ENCODE measurements around the gene CHD9NB. TPM values are rescaled to one million over a fixed set of nuclear protein-coding genes. Genes with fewer than 3 reads are reported as not detected.

Gene CHD9NB
- 2.2 TPM for total RNA-seq

GRCh38 chr16:53052519-53053501 is at the start of gene CHD9NB:
TSS of gene CHD9NB (minus strand) at chr16:53052897. CDS start at chr16:53044158, 8,739 bp downstream.
- peak; percentile 78 for DNase-seq (ENCODE audit: low spot score)

- no peak for DNase-seq (ENCODE audit: low spot score)
Observed at GRCh38 chr16:53100889-53101288, 48.2 kb upstream of the CHD9NB start.

GRCh38 chr16:53100131-53100748 is 47.5 kb upstream of the CHD9NB start:
- DNase-seq (ENCODE audit: low spot score) = no peak

- peak; percentile 93 for DNase-seq (ENCODE audit: low spot score)
Observed at GRCh38 chr16:53099318-53100130, 46.8 kb upstream of the CHD9NB start.

DNA sequence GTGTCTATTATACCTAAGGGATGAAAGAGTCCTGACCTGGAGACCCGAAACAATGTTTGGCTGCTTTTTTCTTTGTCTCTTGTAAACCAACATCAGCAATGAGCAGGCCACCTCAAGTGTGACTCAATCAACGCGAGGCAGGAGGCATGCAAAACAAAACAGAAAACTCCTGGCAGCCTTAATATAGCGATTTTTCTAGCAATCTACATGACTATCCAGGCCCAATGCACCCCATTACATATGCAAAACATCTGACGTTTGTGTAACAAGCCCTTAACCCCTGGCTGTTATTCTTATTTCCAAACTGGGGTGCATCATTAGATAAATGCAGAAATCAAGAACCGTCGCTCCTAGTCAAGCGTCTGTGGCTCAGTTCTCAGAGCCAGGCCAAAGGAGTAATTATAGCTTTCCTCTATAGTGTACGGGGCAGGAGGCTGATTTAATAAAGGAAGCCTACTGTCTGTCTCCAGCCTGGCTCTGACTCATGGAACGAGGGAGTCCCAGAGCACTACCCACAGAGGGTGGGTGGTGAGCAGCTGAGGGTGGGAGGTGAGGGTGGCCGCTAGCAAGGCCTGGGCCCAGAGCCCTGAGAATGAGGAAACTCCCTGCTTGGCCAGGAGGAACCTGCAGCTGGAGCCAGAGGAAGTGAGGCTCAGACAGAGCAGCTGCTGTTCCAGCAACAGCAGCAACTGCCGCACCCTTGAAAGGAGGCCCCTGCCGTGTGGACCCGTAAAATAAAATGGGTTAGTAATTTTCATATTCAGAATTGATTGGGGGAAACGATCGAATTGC is 46.0 kb upstream of the CHD9NB start:
- peak; percentile 87 for DNase-seq (ENCODE audit: low spot score)

- DNase-seq (ENCODE audit: low spot score) = no peak
Observed at GRCh38 chr16:53097190-53097589, 44.5 kb upstream of the CHD9NB start.

- DNase-seq (ENCODE audit: low spot score) = peak; percentile 77
Observed at GRCh38 chr16:53094013-53094630, 41.4 kb upstream of the CHD9NB start.

GRCh38 chr16:53093162-53093744 is 40.6 kb upstream of the CHD9NB start:
- DNase-seq (ENCODE audit: low spot score) = no peak

DNA sequence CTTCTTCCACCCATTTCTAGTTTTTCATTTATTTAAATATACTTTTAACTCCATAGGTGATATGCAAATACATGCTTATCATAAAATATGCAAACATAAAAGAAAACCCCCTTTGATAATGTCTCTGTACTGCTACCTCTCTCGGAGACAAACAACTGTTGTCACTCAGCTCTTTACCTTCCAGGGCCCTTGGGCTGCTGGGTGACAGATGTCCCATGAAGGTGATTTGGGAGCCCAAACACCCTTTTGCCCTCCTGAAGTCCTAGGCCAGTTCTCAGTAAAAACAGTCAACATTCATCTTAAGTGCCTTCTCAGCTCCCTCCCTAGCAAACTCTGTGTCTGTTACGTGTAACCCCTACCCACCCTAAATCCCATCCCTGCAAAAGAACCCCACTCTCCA is 39.6 kb upstream of the CHD9NB start:
- no peak for DNase-seq (ENCODE audit: low spot score)

DNA sequence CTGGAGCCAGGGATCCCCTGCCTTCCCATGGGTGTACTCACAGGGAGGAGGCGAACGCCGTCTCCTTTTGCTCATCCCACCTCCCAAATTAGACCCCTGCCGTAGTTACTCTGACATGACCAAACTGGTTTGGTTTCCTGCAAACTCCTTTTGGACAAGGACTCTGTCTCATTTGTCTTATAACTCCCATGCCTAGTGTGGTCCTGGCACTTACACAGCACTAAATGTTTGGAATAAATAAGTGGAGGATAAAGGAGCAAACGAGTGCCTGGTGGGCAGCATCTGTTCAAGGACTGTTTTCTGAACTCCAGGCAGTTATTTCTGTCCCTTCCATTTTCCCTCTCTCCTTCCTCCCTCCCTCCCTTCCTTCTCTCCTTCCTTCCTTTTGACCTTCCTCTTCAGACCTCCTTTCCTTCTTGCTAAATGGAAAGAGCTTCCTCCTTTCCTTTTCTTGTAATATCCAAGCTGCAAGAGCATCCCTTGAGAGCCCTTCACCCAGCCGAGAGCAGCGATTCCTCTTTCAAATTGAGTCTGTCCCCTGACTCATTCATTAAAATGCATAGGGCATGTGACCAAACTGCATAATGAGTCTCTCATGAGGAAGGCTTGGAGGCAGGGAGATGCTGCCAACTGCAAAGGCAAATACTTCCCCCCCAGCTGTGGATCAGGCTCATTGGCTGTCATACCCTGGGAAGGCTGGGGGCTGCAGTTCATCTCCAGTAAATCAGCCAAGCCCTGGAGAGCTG is 38.9 kb upstream of the CHD9NB start:
- peak; percentile 53 for DNase-seq (ENCODE audit: low spot score)

DNA sequence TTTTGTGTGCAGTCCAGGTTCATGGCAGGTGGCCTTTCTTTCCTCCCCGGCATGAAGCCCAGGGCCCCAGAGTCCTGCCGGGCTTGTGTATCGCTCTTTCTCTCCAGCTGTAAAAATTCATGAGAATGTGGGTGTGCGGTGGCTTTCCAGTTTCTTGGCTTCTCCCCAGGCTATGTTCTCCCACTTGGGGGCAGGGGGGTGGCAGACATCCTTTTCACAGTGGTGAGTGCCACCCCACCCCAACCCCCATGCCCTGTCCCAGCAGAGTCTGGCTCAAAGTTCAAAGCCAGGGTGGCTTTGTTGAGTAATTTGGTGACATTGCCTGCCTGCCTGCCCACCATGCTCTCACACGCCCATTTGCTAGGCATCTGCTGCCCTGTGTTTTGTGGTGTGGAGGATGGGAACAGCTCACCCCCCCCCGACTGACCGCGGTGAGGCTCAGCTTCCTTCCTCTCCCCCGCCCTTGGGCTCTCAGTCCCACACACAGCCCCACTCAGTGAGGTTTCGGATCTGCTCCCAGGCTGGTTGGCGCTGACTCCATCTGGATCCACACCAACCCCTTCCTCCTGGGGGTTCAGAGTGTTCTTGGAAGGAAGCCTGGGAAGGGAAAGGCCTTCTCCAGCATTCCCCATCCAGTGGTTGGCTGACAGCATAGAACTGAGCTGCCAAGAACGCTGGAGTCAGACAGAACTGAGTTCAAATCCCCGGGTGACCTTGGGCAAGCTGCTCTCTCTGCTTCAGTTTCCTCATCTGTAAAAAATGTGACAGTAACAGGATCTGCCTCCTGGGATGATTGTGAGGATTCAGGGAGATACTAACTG is 38.1 kb upstream of the CHD9NB start:
- DNase-seq (ENCODE audit: low spot score) = peak; percentile 94

- no peak for DNase-seq (ENCODE audit: low spot score)
Observed at GRCh38 chr16:53090286-53090590, 37.5 kb upstream of the CHD9NB start.

DNA sequence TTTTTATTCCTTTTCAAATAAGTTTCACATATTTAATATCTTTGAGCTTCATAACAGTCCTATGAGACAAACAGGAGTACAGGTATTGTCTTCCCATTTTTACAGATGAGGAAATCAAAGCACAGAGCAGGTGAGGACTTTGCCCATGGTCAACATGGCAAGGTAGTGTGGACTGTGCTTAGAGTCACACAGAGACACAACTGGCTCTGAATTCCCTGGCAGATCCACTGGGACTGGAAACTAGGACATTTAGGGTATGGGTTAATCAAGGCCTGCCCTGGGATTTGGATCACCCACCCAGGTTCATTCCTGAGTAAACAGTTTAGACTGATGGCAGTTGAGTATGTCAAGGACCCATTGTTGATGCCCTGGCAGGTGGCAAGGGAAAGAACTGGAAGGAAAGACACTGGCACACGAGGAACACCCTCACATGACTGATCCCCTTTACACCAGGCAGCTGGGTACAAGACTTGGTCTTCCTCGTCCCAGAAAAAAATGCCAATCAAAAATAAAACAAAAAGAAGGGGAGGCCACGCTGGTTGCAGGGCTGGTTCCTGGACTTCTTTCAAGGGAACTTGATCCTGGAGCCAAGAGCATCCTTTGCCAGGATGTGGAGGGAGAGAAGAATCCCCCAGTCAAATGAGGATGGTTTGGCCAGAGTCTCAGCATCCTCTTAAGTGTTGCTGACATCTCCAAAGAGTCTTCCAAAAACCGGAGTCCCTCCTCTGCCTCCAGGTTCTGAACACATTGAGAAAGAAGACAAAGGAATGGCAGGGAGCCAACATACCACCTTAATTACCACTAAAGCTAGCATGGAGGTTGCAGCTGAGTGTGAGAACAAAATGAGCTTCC is 37.0 kb upstream of the CHD9NB start:
- DNase-seq (ENCODE audit: low spot score) = no peak

DNA sequence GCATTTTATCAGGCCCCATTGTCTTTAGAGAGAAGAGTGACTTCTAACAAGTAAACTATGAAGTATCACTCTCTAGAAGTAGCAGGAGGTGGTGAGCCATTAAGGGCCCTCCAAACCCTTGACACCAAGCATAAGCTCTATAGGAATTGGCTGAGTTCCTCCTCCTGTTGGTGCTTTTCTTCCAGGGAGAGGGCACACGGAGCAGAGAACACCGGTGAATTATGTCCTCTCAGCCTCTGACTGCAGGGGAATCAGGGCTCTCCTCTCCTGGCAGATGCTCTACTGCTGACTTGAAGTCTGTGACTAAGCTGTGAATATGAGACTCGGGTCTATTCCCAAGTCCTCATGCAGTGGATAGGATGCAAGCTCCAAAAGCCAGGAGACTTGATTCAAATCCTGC is 34.4 kb upstream of the CHD9NB start:
- no peak for DNase-seq (ENCODE audit: low spot score)

- DNase-seq (ENCODE audit: low spot score) = no peak
Observed at GRCh38 chr16:53085931-53086421, 33.3 kb upstream of the CHD9NB start.

GRCh38 chr16:53085369-53085843 is 32.7 kb upstream of the CHD9NB start:
- DNase-seq (ENCODE audit: low spot score) = no peak

DNA sequence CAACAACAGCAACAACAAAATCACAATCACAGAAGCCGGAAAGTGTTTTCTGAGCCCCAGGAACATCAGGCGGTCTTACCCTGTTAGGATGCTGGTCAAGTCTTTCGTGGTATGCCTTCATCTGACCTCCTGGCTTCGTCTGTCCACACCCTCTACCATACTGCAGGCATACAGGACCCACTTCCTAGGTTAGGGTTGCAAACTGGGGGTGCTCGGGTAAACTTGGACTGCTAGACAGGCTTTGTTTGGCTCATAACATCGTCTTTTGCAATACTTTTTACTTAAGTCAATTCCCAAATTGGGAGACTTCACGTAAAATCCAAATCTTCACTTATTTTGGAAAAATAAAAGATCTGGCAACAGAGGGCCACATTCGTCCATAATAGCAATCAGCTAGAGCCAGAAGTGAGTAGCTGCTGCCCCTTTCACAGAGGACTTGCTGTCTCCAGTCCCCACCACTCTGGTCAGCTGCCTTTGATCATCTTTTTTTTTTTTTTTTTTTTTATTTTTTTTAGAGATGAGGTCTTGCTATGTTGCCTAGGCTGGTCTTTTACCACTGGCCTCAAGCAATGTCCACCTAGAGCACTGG is 32.1 kb upstream of the CHD9NB start:
- no peak for DNase-seq (ENCODE audit: low spot score)
